ENCODE data around the gene MCTP1. TPM values are rescaled to one million over a fixed set of nuclear protein-coding genes. Genes with fewer than 3 reads are reported as not detected.

Gene MCTP1
- total and polyA plus RNA-seq, 2 experiments from 2014 or later, result 0.23 TPM; not detected in 1

DNA sequence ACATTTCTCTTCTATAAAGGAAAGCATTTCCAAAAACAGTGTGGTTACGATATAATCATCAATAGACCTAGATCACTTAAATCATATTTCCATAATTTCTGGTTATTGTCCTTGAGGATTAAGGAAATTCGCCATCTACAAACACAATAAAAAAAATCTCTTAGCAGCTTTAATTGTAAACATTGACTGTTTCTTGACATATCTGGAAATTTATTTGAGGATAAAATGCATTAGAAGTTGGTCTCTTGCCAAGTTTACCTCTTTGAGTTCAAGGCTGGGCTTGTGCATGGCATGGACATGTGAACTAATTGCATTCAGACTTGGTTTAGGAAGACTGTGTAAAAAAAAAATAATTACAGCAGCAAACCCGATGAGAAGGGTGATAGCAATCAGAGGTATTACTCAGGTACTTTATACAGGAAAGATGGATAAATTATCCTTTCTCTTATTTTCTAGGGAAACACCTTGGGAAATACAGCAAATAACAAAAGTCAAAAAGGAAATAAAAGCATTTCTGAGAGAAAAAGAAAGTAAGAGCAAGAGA is 428.6 kb downstream of the MCTP1 start:
- Histone ChIP-seq H3K79me2 (ENCODE audit: insufficient read depth) (no peaks in the 10 kb centered on the region), H3F3A (ENCODE audit: insufficient read depth) (no peaks in the 10 kb centered on the region), H3K4me2 (ENCODE audit: unreplicated experiment) (no peak overlapping the region), H3K27me3 (replicated peaks; ENCODE audit: insufficient read depth) (peaks cover 49% of the 10 kb centered on the region), H2AFZ (no peak overlapping the region), H3K36me3 (ENCODE audit: low read depth) (no peaks in the 10 kb centered on the region), H3K9ac (no peak overlapping the region), H3K9me2 (ENCODE audit: insufficient read depth) (no peaks in the 10 kb centered on the region), H3K9me3 (ENCODE audit: low read depth) (no peaks in the 10 kb centered on the region), H3K4me3 (no peak overlapping the region), H4K20me1 (ENCODE audit: insufficient read depth) (no peaks in the 10 kb centered on the region), H3K27ac (no peak overlapping the region), H3K4me1 (ENCODE audit: insufficient read depth) (no peaks in the 10 kb centered on the region)
- in situ Hi-C loops (cut with MboI), result no loop called here
- DNase-seq, result no peak
- 27 to 32% methylated on average over 3 of the region's 3 CpGs for WGBS, 2 experiments (ENCODE audit: low coverage in 1 of 2, low lambda C conversion rate in 2 of 2, missing lambda C conversion rate in 2 of 2)
- TF ChIP-seq EZH2phosphoT487 (IDR thresholded peaks at IDR 0.05; ENCODE audit: insufficient read depth, low read depth) (no peak), EZH2 (IDR thresholded peaks at IDR 0.05; ENCODE audit: insufficient read depth, poor library complexity, severe bottlenecking) (no peak)

DNA sequence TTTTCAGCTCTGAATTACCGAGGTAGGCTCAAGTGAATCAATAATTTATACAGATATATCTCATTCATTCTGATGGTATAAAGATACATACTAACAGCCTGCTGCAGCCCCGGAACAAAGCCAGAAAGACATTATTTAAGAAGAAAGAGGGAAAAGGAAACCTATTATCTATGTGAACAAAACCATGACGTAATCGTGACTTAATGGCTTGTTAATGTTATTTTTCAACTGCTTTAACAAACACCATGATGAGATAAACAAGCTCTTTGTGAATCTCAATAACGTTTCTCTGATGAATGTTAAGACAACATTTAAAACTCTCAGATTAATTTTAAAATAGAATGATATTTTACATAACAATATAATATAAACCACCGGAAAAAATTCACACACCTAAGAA is 429.4 kb downstream of the MCTP1 start:
- Histone ChIP-seq H4K20me1 (ENCODE audit: insufficient read depth) (no peaks in the 10 kb centered on the region), H3K27ac (no peak overlapping the region), H3K79me2 (ENCODE audit: insufficient read depth) (no peaks in the 10 kb centered on the region), H3K27me3 (replicated peaks; ENCODE audit: insufficient read depth) (peaks cover 43% of the 10 kb centered on the region), H3K9ac (no peak overlapping the region), H3K4me1 (ENCODE audit: insufficient read depth) (no peaks in the 10 kb centered on the region), H3K4me2 (ENCODE audit: unreplicated experiment) (no peak overlapping the region), H3K36me3 (ENCODE audit: low read depth) (no peaks in the 10 kb centered on the region), H3F3A (ENCODE audit: insufficient read depth) (no peaks in the 10 kb centered on the region), H3K9me3 (ENCODE audit: low read depth) (no peaks in the 10 kb centered on the region), H3K9me2 (ENCODE audit: insufficient read depth) (no peaks in the 10 kb centered on the region), H3K4me3 (no peak overlapping the region), H2AFZ (no peak overlapping the region)
- WGBS, 2 experiments (ENCODE audit: low coverage in 1 of 2, low lambda C conversion rate in 2 of 2, missing lambda C conversion rate in 2 of 2), result 41 to 50% methylated on average over 6 of the region's 6 CpGs
- in situ Hi-C loops (cut with MboI), result no loop called here
- no peak for TF ChIP-seq EZH2 (IDR thresholded peaks at IDR 0.05; ENCODE audit: insufficient read depth, poor library complexity, severe bottlenecking)
- no peak for TF ChIP-seq EZH2phosphoT487 (IDR thresholded peaks at IDR 0.05; ENCODE audit: insufficient read depth, low read depth)
- no peak for DNase-seq

DNA sequence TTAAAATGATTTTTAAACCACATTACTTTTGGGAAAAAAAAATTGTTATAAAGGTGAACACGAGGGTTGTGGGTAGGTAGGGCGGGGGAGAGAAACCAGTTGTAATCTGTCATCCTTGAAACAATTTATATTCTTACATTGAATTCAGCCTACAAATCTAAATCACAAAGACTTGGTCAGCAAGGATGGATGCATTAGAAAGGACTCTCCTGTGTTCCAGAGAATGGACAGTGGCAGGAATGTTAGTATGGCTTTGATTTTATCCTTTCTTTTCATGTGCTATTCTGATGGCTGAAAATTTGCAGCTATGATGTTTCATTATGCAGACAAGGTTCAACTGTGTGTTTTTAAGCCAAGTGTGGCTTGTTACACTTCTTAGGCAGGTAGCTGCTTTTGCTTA is 431.8 kb downstream of the MCTP1 start:
- Histone ChIP-seq H3K9me2 (ENCODE audit: insufficient read depth) (no peaks in the 10 kb centered on the region), H3K9ac (no peak overlapping the region), H3K36me3 (ENCODE audit: low read depth) (no peaks in the 10 kb centered on the region), H3K4me3 (no peak overlapping the region), H4K20me1 (ENCODE audit: insufficient read depth) (no peaks in the 10 kb centered on the region), H2AFZ (no peak overlapping the region), H3K27me3 (replicated peaks; ENCODE audit: insufficient read depth) (peaks cover 25% of the 10 kb centered on the region), H3K9me3 (ENCODE audit: low read depth) (no peaks in the 10 kb centered on the region), H3F3A (ENCODE audit: insufficient read depth) (no peaks in the 10 kb centered on the region), H3K79me2 (ENCODE audit: insufficient read depth) (no peaks in the 10 kb centered on the region), H3K27ac (no peak overlapping the region), H3K4me1 (ENCODE audit: insufficient read depth) (no peaks in the 10 kb centered on the region), H3K4me2 (ENCODE audit: unreplicated experiment) (no peak overlapping the region)
- no peak for TF ChIP-seq EZH2 (IDR thresholded peaks at IDR 0.05; ENCODE audit: insufficient read depth, poor library complexity, severe bottlenecking)
- in situ Hi-C loops (cut with MboI), result no loop called here
- no peak for DNase-seq
- 41 to 62% methylated on average over 2 of the region's 2 CpGs for WGBS, 2 experiments (ENCODE audit: low coverage in 1 of 2, low lambda C conversion rate in 2 of 2, missing lambda C conversion rate in 2 of 2)

DNA sequence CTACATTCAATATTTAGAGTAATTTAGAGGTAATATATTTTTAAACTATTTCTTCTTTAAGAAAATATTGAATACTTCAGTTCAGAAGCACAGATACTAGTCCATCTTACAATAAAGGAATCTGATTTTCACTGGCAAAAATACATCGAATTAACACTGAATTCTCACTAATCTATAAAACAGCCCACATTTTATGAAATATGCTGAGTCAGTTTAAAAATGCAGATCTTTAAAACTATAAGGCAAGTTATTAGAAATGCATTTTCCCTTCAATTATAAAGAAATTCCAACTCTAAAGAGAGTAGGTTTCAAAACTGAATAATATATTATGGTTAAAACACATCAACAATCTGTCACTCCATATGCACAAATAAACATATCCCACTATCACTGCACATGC is 433.9 kb downstream of the MCTP1 start:
- no peaks in the 10 kb centered on the region for H3K4me1 ChIP-seq (ENCODE audit: insufficient read depth)
- no peaks in the 10 kb centered on the region for H3K9me2 ChIP-seq (ENCODE audit: insufficient read depth)
- in situ Hi-C loops (cut with MboI), result no loop called here
- no peak overlapping the region for H3K27ac ChIP-seq
- H3K4me2 ChIP-seq (ENCODE audit: unreplicated experiment), result no peak overlapping the region
- H4K20me1 ChIP-seq (ENCODE audit: insufficient read depth), result no peaks in the 10 kb centered on the region
- H3K4me3 ChIP-seq, result no peak overlapping the region
- no peak overlapping the region for H3K9ac ChIP-seq
- TF ChIP-seq EZH2phosphoT487 (IDR thresholded peaks at IDR 0.05; ENCODE audit: insufficient read depth, low read depth) (no peak), EZH2 (IDR thresholded peaks at IDR 0.05; ENCODE audit: insufficient read depth, poor library complexity, severe bottlenecking) (no peak)
- H3F3A ChIP-seq (ENCODE audit: insufficient read depth), result no peaks in the 10 kb centered on the region
- no peaks in the 10 kb centered on the region for H3K9me3 ChIP-seq (ENCODE audit: low read depth)
- no peak overlapping the region for H2AFZ ChIP-seq
- DNase-seq, result no peak
- no peaks in the 10 kb centered on the region for H3K79me2 ChIP-seq (ENCODE audit: insufficient read depth)
- 13 to 20% methylated on average over 1 of the region's 1 CpG for WGBS, 2 experiments (ENCODE audit: low coverage in 1 of 2, low lambda C conversion rate in 2 of 2, missing lambda C conversion rate in 2 of 2)
- no peaks in the 10 kb centered on the region for H3K36me3 ChIP-seq (ENCODE audit: low read depth)
- H3K27me3 ChIP-seq (replicated peaks; ENCODE audit: insufficient read depth), result peaks cover 5% of the 10 kb centered on the region

All from GM23248 (cell line).